ENCODE measurements around the gene OR2S2. TPM values are rescaled to one million over a fixed set of nuclear protein-coding genes. Genes with fewer than 3 reads are reported as not detected.

OR2S2 gene
- 0.39 TPM in 1 of 2 replicates, not detected in the other for total RNA-seq

DNA sequence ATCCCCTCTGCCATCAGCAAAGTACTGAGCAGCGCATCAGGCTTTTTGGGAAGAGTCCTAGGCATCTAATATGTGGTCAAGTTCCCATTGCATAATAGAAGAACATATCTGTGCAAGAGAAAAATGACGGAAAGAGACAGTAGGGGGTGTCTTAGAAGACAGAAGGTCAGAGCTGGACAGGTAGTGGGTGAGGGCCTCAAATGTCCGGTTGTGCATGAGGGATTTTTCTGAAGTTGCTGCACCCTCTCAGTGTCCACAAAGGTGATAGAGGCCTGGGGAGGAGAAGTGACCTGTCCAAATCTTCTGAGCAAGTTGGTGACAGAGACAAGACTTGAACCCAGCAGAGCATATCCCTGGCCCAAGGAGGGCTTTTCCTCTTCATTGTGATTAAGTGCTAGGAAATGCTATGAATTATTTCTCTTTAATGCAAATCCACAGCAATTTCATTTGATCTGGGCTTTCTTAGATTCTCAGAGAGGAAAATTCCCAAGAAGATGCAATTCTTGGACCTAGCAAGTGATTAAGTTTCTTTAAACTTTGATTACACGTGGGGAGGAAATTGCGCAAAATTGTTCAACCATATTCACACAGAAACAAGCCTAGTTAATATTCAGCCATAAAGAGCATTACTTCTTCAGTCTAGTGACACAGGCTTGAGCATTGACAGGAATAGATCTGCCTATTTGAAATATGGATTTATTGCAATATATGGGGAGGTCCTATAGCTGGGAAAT, at the start of gene OR2S2:
Gene OR2S2 (minus strand): TSS at position 51 of the 734 bp plus-strand sequence. CDS start 56 bp downstream, outside the sequence.

DNA sequence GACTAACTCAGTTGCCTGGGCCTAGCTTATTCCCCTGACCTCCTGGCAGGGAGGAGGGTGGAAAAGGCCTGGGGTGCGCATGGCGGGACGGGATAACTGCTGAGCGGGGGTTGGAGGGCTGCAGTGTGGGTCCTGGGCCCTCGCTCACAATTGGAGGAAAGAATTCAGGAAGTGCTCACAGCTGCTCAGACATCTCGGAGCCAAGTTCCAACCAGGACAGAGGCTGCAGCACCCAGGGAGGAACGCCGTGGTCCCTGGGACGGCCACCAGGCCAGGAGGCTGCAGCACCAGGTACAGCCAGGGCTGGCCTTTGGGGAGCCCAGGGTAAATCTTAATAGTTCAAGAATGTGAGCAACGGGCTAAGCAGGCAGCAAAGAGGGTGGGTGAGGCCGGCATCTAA, 48.7 kb downstream of the OR2S2 start, which contains the start of gene SPAAR:
Gene SPAAR (plus strand): TSS at position 217 of the 400 bp plus-strand sequence. CDS start 974 bp downstream, outside the sequence.

Other genes with a start within 250 kb of the OR2S2 start
- gene TLN1, start 226.0 kb downstream of the OR2S2 start, total RNA-seq, result 184 and 414 TPM in 2 replicates
- 49.4 and 88.2 TPM in 2 replicates for gene CREB3, start 225.5 kb downstream of the OR2S2 start, total RNA-seq
- 14.7 and 19.6 TPM in 2 replicates for gene GBA2, start 208.9 kb downstream of the OR2S2 start, total RNA-seq
- 14.9 and 23.8 TPM in 2 replicates for gene RGP1, start 208.9 kb downstream of the OR2S2 start, total RNA-seq
- not detected in 2 replicates for gene MSMP, start 203.9 kb downstream of the OR2S2 start, total RNA-seq
- gene NPR2, start 166.6 kb downstream of the OR2S2 start, total RNA-seq, result 19.0 and 27.6 TPM in 2 replicates
- 0.26 and 0.48 TPM in 2 replicates for gene SPAG8, start 145.9 kb downstream of the OR2S2 start, total RNA-seq
- 26.4 and 45.3 TPM in 2 replicates for gene HINT2, start 143.1 kb downstream of the OR2S2 start, total RNA-seq
- gene FAM221B, start 129.4 kb downstream of the OR2S2 start, total RNA-seq, result not detected in 2 replicates
- gene TMEM8B, start 128.9 kb downstream of the OR2S2 start, total RNA-seq, result 2.3 and 6.9 TPM in 2 replicates
- not detected in 2 replicates for gene OR13J1, start 87.8 kb downstream of the OR2S2 start, total RNA-seq
- gene HRCT1, start 52.0 kb downstream of the OR2S2 start, total RNA-seq, result 0.13 and 3.4 TPM in 2 replicates
- gene SPAAR, start 48.7 kb downstream of the OR2S2 start, total RNA-seq, result 0.39 and 1.2 TPM in 2 replicates
- 8.9 and 15.7 TPM in 2 replicates for gene RECK, start 78.8 kb upstream of the OR2S2 start, total RNA-seq
- gene GLIPR2, start 178.6 kb upstream of the OR2S2 start, total RNA-seq, result 27.7 and 46.0 TPM in 2 replicates
- gene CCIN, start 211.2 kb upstream of the OR2S2 start, total RNA-seq, result 0.78 TPM in 1 of 2 replicates, not detected in the other
- 255 and 279 TPM in 2 replicates for gene CLTA, start 232.8 kb upstream of the OR2S2 start, total RNA-seq